HG03045 (cell line): ENCODE measurements around the gene RYR2.

Experiments used
- ATAC-seq: cut with Tn5 transposase; IDR thresholded peaks from one replicate; pipeline ENCODE4 v1.9.1; 2021; ENCODE audit warnings: mild to moderate bottlenecking, moderate library complexity; ENCODE audit not compliant: unreplicated experiment

Gene RYR2

DNA sequence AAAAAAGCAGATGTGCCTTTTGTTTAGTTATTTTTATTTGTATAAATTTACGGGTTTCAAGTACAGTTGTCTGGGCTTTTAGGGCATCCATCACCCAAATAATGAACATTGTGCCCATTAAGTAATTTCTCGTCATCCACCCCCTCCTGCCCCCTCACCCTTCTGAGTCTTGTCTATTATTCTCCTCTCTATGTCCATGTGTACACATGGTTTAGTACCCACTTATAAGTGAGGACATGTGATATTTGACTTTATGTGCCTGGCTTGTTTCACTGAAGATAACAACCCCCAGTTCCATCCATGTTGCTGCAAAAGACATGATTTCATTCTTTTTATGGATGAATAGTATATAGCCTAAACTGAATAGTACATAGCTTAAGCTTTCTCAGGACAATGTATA, 659.5 kb downstream of the RYR2 start:
- no peak for ATAC-seq

DNA sequence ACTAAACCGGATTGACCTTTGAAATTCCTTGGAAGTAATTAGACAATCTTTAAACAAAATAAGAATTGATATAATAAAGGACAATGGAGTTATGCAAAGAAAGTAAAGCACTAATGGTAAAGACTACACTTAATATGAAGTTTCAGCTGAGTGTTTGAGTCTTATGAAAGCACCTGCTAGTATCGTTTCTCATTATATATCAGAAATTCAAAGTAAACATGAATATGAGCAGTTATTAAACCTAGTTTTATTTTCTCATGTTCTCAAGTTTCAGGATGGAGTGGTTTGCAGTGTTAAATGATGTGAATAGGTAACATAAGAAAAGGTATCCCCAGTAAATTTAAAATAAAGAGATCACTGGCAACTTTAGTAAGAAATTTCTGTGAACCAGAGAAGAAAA, 660.2 kb downstream of the RYR2 start:
- no peak for ATAC-seq

DNA sequence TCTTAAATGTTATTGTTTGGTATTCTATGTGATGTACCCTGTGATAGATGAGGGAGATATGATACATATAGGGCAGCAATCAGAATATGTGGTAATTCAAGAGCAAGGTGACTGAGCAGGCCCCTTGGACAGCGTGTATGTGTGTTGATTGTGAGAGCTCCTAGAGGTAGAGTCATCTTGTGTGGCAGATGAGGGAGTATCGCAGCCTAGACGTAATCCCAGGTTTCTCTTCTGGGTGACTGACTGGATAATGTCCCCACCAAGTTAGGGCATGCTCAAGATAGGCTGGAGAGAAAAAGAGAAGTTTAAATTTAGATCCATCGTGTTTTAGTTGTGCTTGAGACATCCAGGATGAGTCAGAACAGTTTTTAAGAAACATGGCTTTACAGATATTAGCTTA, 663.5 kb downstream of the RYR2 start:
- no peak for ATAC-seq

DNA sequence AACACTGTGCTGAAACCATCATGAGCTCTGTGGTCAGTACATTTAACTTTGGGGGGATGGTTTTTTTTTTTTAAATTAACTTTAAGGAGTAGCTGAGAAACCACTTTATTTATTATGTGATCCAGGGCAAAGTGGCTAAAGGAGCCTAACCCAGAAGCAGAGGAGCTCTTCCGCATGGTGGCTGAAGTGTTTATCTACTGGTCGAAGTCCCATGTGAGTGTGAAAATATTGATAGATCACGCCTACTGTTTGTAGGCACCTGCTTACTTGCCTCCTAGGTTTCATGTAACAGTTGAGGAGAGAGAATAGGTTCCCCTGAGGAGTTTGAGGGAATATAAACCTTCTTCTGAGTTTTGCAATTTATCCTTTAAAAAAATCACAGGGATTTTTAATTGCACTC, 667.4 kb downstream of the RYR2 start:
- ATAC-seq = no peak

GRCh38 chr1:237711281-237711680, 669.3 kb downstream of the RYR2 start:
- ATAC-seq = no peak

DNA sequence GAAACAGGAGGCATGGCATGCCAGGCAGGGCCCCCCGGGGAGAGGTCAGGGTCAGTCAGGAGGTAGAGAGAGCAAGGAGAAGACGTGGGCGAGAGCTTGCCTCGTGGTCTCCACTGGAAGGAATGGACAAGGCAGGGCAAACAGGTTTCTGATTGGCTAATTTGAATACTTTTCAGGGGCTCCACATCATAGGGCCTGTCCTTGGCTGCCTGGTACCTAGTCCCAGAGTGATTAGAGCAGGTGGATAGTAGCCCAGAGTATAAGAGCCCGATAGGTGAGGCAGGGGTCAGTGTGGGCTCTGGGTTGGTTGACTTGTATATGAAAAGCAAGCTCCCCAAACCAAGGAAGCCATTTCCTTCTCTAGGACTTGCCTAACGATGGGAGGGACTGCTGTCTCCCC, 670.1 kb downstream of the RYR2 start:
- ATAC-seq = no peak

DNA sequence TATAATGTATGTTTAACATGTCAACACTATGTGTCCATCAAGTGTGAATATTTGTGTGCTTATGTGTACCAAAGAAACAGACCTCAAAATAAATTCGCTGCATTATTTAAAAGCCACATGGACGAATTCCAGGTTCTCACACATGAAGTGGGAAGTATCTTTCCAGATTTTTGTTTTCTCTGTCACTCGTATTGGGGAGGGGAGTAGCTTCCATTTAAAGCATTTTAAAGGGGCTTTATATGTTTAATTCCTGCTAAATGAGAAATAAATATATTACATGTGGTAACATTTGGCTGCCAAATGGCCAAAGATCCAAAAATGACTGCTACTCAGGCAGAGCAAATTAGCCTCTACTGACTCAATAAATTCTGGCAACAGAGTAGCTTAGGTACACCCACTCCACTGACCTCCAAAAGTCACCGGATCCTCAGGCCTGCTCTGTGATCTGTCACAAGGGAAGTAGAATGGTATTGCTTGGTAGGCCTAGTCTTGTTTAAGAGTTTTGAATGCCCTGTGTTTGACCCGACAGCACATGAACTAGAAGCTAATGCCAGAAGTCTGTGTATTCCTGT, 670.7 kb downstream of the RYR2 start:
- ATAC-seq = no peak

DNA sequence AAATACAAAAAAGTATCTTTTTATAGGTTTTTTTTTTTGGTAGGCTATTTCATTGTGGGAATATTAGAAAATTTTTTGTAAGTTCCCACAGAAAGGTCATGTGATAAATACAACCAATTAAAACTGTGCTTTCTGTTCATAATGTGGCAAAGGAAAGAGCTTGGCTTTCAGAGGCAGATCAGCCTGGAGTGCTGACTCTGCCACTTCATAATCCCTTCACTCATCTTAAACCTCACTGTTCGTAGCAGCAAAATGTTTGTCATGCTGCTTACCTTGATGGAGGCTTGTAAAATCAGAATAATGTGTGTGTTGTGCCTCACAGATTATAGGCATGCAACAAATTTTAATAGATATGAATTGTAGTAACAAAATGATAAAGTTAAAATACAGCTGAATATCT, 671.9 kb downstream of the RYR2 start:
- no peak for ATAC-seq

DNA sequence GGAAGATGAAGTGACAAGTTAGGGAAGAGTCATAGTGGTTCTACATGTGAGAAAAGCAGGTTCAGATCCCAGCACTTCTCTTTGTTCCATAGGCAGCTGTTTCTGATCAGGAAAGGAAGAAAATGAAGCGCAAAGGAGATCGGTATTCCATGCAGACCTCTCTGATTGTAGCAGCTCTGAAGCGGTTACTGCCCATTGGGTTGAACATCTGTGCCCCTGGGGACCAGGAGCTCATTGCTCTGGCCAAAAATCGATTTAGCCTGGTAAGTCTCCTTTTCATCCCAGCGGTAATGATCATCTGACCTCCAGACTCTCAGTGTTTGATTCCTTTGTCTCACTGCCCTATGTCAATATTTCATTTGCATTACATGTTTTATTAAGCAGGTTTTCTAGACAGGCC, 675.1 kb downstream of the RYR2 start:
- no peak for ATAC-seq

DNA sequence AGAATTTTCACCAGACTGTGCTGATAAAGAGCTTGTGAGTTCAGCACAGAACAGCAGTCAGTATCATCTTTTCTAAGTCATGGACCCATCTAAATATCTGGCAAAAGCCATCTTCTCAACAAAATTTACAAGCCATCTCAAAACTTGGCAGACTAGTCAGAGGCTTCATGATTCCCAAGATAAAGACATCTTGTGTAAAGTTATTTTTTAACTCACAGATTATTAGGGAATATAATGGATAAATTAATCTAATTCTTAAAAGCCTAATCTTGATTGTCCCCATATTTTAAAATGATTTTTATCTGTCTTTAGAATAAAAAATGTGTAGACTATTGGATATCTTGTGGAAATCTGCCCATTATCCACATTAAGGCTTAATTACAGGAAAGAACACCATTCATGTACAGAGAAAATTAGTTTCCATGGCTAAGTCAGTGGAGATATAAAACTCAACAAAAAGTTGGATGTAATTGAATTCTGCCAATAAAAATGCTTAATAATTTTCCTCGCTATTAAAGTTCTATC, 688.9 kb downstream of the RYR2 start:
- no peak for ATAC-seq

- no peak for ATAC-seq
These were observed 690.7 kb downstream of the RYR2 start for GRCh38 chr1:237732657-237733056.

- ATAC-seq = no peak
These were observed 694.5 kb downstream of the RYR2 start for GRCh38 chr1:237736372-237737029.

DNA sequence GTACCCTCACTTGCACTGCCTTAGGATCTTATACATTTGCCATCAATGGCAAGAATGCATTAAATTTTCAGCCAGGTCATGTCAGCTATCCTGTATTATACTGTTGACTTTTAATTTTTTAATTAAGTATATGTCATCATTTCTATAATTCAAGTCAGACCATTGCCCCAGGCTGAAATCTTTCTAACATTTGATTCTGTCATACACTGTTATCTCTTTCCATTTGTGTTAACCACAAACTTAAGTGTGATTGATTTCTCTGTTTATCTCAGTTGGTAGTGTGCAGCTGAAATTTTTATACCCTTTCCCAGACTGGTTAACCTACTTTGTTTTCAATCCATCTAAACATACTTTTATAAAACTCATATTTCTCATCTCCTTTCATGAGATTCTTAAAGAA, 695.5 kb downstream of the RYR2 start:
- ATAC-seq = no peak

DNA sequence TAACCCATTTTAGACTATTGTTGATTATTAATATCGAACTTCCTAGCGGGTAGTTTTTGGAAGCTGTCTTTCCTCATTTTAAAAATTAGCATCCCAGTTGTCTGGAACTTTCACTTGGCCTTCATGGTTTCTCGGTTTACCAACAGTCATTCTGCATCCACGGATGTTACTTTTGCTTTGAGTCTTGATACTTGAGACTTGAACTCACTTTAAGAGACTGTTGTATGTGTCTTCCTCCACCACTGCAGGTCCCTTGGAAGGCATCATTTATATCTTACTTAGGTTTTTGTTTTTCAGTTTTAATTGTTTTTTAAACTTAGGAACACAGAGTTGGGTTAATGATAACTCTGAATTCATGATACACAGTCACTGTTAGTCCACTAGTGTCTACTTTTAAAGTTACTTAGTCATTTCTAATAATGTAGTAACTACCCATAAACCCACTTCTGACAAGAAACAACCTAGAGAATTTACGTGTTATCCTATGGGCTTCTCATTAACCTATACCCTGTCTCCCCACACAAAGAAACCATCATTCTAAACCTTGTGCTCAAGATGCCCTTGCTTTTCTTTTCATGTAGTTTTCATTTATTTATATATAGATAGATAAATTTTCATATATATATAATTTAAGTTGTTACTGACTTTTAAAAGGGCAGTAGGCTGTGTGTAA, 696.1 kb downstream of the RYR2 start:
- no peak for ATAC-seq

DNA sequence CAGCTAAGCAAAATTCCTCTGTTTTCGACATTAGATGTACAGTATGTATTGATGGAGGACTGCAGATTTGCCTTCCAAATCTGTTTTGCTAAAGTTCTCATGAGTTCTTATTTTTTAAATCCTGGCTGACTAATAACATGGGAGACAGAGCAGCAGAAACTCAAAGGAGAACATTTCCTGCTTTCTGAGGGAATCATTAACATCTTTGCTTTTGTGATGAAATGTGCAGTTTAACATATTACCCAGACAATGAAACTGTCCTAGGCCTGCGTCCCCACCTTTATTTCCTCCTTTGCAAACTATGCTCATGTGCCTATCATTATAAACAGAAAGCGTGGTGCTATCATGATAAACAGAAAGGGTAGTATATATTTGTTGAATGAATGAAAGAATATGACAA, 698.9 kb downstream of the RYR2 start:
- ATAC-seq = no peak

DNA sequence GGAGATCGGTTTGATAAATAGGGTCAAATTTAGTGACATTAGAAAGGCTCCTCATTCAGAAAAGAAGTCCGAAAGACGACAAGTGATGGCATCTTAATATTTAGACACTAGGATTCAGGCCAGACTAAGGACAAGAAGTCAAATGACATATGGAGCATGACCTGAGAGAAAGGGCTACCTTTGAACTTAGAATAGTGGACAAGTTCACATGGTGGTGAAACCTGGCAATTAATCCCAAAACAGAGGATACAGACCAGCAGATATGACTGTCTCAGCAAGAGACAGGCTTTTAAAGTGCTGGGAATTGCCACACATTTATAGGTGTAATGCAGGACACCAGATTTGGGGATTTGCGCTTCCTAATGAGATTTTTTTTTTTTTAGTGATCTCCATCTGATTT, 703.6 kb downstream of the RYR2 start:
- ATAC-seq = no peak

GRCh38 chr1:237748171-237748960, 706.4 kb downstream of the RYR2 start:
- ATAC-seq = no peak

- no peak for ATAC-seq
These were observed 707.1 kb downstream of the RYR2 start for GRCh38 chr1:237749122-237749521.

DNA sequence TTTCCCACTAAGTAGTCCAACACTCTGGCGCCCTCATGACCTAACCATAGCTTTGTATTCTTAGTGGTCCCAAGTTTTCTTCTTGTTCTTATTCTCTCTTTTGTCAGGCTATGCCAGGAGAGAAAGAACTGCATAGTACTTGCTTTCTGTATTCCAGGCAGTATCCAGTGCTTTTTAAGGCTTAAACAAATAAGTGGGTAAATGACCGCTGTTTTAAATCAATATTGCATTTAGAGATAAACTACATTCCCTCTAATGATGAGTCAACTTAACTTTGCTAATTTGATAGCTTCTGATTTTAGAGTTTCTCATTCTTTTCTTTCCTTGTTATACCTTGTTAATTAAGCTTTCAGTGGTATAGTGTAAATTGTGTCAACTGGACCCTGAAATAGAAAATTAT, 709.1 kb downstream of the RYR2 start:
- ATAC-seq = no peak

DNA sequence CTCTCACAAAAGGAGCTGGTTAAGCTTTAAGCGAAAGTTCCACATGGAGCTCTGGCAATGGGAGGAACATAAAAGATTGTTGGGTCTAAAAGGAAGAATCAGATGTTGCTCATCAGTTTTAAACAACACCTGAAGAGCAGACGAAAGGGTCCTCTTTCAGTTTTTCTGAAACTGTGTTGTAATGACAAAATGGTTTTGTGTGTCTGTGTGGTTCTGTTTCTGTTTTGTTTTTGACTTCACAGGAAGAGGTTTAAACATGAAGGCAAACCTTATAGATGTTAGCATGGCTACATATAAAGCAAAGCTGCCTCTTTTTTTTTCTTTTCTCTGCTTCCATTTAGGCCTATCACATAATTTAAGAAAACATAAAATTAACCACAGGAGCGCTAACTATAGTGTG, 712.6 kb downstream of the RYR2 start:
- no peak for ATAC-seq

DNA sequence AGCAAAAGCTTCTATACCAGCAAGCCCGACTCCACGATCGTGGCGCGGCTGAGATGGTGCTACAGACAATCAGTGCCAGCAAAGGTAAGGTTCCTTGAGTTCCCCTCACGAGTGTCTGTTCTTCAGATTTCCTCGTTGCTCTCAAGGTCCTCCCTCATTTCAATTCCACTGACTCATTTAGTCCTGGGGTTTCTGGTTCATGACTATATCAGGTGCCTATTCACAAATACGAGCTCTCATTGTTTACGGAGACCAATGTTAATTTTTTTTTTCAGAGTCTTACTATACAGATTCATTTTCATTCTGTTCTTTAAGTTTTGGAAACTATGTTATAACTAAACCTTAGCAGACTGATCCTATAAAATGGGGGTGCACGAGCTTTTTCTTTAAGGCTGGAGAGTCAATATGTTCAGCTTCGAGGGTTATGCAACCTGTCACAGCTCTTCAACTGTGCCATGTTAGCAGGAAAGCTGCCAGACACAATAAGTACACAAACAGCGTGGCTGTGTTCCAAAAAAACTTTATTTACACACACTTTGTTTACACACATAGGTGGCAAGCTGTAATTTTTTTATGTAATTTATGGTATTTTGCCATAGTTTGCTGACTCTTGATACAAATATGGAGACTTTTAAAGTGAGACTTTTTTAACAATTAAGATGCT, 714.5 kb downstream of the RYR2 start:
- no peak for ATAC-seq
